ENCODE measurements around the gene PLEKHH1. TPM values are rescaled to one million over a fixed set of nuclear protein-coding genes. Genes with fewer than 3 reads are reported as not detected.

Gene PLEKHH1
- total and polyA plus RNA-seq, 4 donors: 0.46 to 2.4 (median 0.89) TPM

DNA sequence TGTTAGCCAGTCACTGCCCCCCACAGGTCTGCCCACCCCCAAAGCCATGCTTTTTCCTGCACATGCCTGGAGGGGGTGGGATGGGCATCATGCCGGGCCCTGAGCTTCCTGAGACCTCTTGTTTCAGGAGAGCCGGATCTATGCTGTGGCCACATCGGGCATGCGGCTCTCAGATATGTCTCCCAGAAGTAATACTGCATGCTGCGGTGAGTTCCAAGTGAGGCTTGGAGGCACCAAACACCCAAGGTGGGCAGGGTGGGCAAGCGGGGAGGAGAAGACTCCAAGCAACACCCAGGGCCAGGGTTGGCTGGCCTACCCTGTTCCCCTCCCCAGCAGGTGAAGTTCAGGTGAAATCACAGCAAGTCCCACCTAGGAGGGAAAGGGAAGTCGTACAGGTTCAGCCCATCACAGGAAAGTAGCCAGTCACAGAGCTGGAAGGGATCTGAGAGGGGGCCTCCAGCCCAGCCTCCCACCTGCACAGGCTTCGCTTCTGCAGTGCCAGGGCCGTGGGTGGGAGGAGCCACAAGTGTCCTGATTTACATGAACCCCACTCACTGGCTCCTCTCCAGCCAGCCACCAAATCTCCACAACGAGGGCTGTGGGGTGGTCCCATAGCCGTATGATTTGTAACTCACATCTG lies 36.0 kb downstream of the PLEKHH1 start (continued):
- TF ChIP-seq, protein P1, sequence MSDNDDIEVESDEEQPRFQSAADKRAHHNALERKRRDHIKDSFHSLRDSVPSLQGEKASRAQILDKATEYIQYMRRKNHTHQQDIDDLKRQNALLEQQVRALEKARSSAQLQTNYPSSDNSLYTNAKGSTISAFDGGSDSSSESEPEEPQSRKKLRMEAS (IDR thresholded peaks at IDR 0.05): no peak
- no peak for TF ChIP-seq NR2F2 (IDR thresholded peaks at IDR 0.05)

DNA sequence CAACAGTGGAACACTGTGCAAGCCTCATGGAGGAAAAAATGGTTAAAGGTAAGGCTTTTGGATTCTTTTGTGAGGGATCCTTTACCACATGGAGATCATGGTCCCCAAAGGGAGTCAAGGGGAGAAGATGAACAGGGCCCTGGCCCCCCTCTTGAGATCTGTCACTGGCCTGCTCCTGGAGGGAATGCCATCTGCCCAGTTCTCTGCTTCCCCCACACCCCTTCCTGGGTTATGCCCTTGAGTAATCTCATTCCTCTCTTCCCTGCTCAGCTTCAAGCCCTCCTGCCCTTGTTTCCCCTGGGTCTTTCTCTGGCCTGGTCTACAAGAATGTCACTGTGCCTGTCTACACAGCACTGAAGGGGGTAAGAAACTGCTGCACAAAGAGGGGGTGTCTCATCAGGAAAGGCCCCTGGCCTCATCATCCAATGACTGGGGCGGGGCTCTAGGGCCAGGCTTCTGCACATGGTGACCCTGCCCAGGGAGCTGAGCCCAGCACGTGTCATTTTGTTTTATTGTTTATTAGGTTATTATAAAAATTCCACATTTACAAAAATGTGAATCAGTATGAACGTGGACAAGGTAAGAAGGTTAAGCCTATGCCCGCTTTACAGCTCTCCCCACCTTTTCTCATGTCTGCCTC lies 36.7 kb downstream of the PLEKHH1 start:
- 87% methylated on average over 4 of the region's 4 CpGs for WGBS
- H3K27ac ChIP-seq (ENCODE audit: low read depth in 1 of 2, low read length in 2 of 2): no peak overlapping the region
- H3K27me3 ChIP-seq (ENCODE audit: control insufficient read depth in 4 of 4, insufficient read depth in 4 of 4, low read length in 3 of 4): no peaks in the 10 kb centered on the region
- H3K36me3 ChIP-seq (ENCODE audit: control insufficient read depth in 4 of 4, insufficient read depth in 3 of 4, low read depth in 1 of 4, low read length in 3 of 4): no peaks in the 10 kb centered on the region
- H3K4me3 ChIP-seq (ENCODE audit: low read depth in 1 of 3, low read length in 3 of 3): no peak overlapping the region
- TF ChIP-seq EGR1 (IDR thresholded peaks at IDR 0.05; ENCODE audit: low read depth in 2 of 2): no peak
- no peaks in the 10 kb centered on the region for H3K4me1 ChIP-seq (ENCODE audit: control insufficient read depth in 4 of 4, insufficient read depth in 4 of 4, low read length in 3 of 4)
- no peak for DNase-seq (ENCODE audit: low spot score)
- no peak overlapping the region for H3K9ac ChIP-seq (ENCODE audit: low read depth in 1 of 2, low read length in 2 of 2)
- H3K9me3 ChIP-seq (ENCODE audit: control insufficient read depth in 4 of 4, low read length in 3 of 4): no peaks in the 10 kb centered on the region

DNA sequence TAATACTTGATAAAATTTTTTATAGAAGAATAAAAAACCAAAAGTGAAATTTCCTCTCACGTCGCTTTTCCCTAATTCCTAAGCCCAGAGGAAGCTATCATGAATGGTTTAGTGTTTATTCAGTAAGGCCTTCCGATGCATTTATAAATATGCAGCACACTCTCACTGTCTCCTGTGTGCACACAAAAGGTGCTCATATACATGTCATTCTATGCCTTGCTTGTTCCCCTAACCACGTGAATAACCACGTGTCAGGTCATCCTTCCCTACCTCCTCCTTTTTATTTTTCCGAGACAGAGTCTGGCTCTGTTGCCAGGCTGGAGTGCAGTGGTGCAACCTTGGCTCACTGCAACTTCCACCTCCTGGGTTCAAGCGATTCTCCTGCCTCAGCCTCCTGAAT lies 37.4 kb downstream of the PLEKHH1 start:
- WGBS: 91% methylated on average over 7 of the region's 7 CpGs
- DNase-seq (ENCODE audit: low spot score): no peak
- H3K36me3 ChIP-seq (ENCODE audit: control insufficient read depth in 4 of 4, insufficient read depth in 3 of 4, low read depth in 1 of 4, low read length in 3 of 4): no peaks in the 10 kb centered on the region
- H3K9me3 ChIP-seq (ENCODE audit: control insufficient read depth in 4 of 4, low read length in 3 of 4): no peaks in the 10 kb centered on the region
- H3K4me1 ChIP-seq (ENCODE audit: control insufficient read depth in 4 of 4, insufficient read depth in 4 of 4, low read length in 3 of 4): no peaks in the 10 kb centered on the region
- H3K27ac ChIP-seq (ENCODE audit: low read depth in 1 of 2, low read length in 2 of 2): no peak overlapping the region
- TF ChIP-seq, protein P2, sequence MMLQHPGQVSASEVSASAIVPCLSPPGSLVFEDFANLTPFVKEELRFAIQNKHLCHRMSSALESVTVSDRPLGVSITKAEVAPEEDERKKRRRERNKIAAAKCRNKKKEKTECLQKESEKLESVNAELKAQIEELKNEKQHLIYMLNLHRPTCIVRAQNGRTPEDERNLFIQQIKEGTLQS (IDR thresholded peaks at IDR 0.05): no peak
- no peak for TF ChIP-seq GABPA (IDR thresholded peaks at IDR 0.05 in 1 of 2, conservative IDR thresholded peaks at IDR 0.05 in 1 of 2)
- no peak for TF ChIP-seq JUND (IDR thresholded peaks at IDR 0.05)
- no peak for TF ChIP-seq YY1 (IDR thresholded peaks at IDR 0.05)
- TF ChIP-seq HNF4A (conservative IDR thresholded peaks at IDR 0.05): no peak
- TF ChIP-seq, protein P3, sequence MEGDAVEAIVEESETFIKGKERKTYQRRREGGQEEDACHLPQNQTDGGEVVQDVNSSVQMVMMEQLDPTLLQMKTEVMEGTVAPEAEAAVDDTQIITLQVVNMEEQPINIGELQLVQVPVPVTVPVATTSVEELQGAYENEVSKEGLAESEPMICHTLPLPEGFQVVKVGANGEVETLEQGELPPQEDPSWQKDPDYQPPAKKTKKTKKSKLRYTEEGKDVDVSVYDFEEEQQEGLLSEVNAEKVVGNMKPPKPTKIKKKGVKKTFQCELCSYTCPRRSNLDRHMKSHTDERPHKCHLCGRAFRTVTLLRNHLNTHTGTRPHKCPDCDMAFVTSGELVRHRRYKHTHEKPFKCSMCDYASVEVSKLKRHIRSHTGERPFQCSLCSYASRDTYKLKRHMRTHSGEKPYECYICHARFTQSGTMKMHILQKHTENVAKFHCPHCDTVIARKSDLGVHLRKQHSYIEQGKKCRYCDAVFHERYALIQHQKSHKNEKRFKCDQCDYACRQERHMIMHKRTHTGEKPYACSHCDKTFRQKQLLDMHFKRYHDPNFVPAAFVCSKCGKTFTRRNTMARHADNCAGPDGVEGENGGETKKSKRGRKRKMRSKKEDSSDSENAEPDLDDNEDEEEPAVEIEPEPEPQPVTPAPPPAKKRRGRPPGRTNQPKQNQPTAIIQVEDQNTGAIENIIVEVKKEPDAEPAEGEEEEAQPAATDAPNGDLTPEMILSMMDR (IDR thresholded peaks at IDR 0.05; ENCODE audit: low read depth, low read length, missing input control): no peak
- TF ChIP-seq, protein P4, sequence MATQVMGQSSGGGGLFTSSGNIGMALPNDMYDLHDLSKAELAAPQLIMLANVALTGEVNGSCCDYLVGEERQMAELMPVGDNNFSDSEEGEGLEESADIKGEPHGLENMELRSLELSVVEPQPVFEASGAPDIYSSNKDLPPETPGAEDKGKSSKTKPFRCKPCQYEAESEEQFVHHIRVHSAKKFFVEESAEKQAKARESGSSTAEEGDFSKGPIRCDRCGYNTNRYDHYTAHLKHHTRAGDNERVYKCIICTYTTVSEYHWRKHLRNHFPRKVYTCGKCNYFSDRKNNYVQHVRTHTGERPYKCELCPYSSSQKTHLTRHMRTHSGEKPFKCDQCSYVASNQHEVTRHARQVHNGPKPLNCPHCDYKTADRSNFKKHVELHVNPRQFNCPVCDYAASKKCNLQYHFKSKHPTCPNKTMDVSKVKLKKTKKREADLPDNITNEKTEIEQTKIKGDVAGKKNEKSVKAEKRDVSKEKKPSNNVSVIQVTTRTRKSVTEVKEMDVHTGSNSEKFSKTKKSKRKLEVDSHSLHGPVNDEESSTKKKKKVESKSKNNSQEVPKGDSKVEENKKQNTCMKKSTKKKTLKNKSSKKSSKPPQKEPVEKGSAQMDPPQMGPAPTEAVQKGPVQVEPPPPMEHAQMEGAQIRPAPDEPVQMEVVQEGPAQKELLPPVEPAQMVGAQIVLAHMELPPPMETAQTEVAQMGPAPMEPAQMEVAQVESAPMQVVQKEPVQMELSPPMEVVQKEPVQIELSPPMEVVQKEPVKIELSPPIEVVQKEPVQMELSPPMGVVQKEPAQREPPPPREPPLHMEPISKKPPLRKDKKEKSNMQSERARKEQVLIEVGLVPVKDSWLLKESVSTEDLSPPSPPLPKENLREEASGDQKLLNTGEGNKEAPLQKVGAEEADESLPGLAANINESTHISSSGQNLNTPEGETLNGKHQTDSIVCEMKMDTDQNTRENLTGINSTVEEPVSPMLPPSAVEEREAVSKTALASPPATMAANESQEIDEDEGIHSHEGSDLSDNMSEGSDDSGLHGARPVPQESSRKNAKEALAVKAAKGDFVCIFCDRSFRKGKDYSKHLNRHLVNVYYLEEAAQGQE (IDR thresholded peaks at IDR 0.05): no peak
- TF ChIP-seq TAF1 (conservative IDR thresholded peaks at IDR 0.05): no peak
- TF ChIP-seq EGR1 (IDR thresholded peaks at IDR 0.05; ENCODE audit: low read depth in 2 of 2): no peak
- no peak for TF ChIP-seq HNF4G (IDR thresholded peaks at IDR 0.05)
- TF ChIP-seq, protein P5, sequence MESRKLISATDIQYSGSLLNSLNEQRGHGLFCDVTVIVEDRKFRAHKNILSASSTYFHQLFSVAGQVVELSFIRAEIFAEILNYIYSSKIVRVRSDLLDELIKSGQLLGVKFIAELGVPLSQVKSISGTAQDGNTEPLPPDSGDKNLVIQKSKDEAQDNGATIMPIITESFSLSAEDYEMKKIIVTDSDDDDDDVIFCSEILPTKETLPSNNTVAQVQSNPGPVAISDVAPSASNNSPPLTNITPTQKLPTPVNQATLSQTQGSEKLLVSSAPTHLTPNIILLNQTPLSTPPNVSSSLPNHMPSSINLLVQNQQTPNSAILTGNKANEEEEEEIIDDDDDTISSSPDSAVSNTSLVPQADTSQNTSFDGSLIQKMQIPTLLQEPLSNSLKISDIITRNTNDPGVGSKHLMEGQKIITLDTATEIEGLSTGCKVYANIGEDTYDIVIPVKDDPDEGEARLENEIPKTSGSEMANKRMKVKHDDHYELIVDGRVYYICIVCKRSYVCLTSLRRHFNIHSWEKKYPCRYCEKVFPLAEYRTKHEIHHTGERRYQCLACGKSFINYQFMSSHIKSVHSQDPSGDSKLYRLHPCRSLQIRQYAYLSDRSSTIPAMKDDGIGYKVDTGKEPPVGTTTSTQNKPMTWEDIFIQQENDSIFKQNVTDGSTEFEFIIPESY (IDR thresholded peaks at IDR 0.05): no peak
- TF ChIP-seq NR2F2 (IDR thresholded peaks at IDR 0.05): no peak
- TF ChIP-seq FOXA1 (IDR thresholded peaks at IDR 0.05): no peak
- H3K27me3 ChIP-seq (ENCODE audit: control insufficient read depth in 4 of 4, insufficient read depth in 4 of 4, low read length in 3 of 4): no peaks in the 10 kb centered on the region
- H3K9ac ChIP-seq (ENCODE audit: low read depth in 1 of 2, low read length in 2 of 2): no peak overlapping the region
- H3K4me3 ChIP-seq (ENCODE audit: low read depth in 1 of 3, low read length in 3 of 3): no peak overlapping the region

All from liver (tissue), 9 donors.